HG02840 (cell line): ENCODE results near the gene FAM3D.
"Not testable (repeated sequence)": the region's sequence is repeated elsewhere in the genome, so short reads cannot be mapped to it uniquely, and the experiment has no call there.

Experiments used
- ATAC-seq: cut with Tn5 transposase; IDR thresholded peaks from one replicate; pipeline ENCODE4 v1.9.1; 2021; ENCODE audit warnings: mild to moderate bottlenecking, moderate library complexity, moderate number of reproducible peaks; ENCODE audit not compliant: unreplicated experiment, low FRiP score

FAM3D gene

GRCh38 chr3:58666683-58667082 lies at the start of gene FAM3D:
Gene FAM3D, minus strand, starts transcription at chr3:58666774. Its CDS starts 11,211 bp downstream, at chr3:58655563.
- ATAC-seq: no peak

GRCh38 chr3:58713715-58714401 lies 47.3 kb upstream of the FAM3D start:
- no peak for ATAC-seq

GRCh38 chr3:58711871-58712270 lies 45.3 kb upstream of the FAM3D start:
- no peak for ATAC-seq

- not testable (repeated sequence) for ATAC-seq
Observed at GRCh38 chr3:58708983-58709382, 42.4 kb upstream of the FAM3D start.

GRCh38 chr3:58708116-58708791 lies 41.7 kb upstream of the FAM3D start:
- no peak for ATAC-seq

GRCh38 chr3:58707390-58707930 lies 40.9 kb upstream of the FAM3D start:
- ATAC-seq: no peak

- ATAC-seq: no peak
Observed at GRCh38 chr3:58706395-58707167, 40.0 kb upstream of the FAM3D start.

GRCh38 chr3:58704745-58705144 lies 38.2 kb upstream of the FAM3D start:
- ATAC-seq: no peak

GRCh38 chr3:58704304-58704703 lies 37.7 kb upstream of the FAM3D start:
- not testable (repeated sequence) for ATAC-seq

GRCh38 chr3:58698246-58698645 lies 31.7 kb upstream of the FAM3D start:
- no peak for ATAC-seq

GRCh38 chr3:58697561-58697960 lies 31.0 kb upstream of the FAM3D start:
- ATAC-seq: no peak

- ATAC-seq: not testable (repeated sequence)
Observed at GRCh38 chr3:58696813-58697212, 30.2 kb upstream of the FAM3D start.

GRCh38 chr3:58696093-58696492 lies 29.5 kb upstream of the FAM3D start:
- no peak for ATAC-seq

- not testable (repeated sequence) for ATAC-seq
Observed at GRCh38 chr3:58695284-58695683, 28.7 kb upstream of the FAM3D start.

GRCh38 chr3:58693940-58694850 lies 27.6 kb upstream of the FAM3D start:
- no peak for ATAC-seq

GRCh38 chr3:58692484-58692883 lies 25.9 kb upstream of the FAM3D start:
- ATAC-seq: no peak

- ATAC-seq: no peak
Observed at GRCh38 chr3:58691997-58692396, 25.4 kb upstream of the FAM3D start.

GRCh38 chr3:58690490-58690889 lies 23.9 kb upstream of the FAM3D start:
- ATAC-seq: no peak

GRCh38 chr3:58688574-58688973 lies 22.0 kb upstream of the FAM3D start:
- no peak for ATAC-seq

- no peak for ATAC-seq
Observed at GRCh38 chr3:58686847-58687246, 20.3 kb upstream of the FAM3D start.
